Cardiac muscle cell (in vitro differentiated cells and primary cell): ENCODE results near the gene DNAH2. TPM values are rescaled to one million over a fixed set of nuclear protein-coding genes. Genes with fewer than 3 reads are reported as not detected.

Experiments
- DNase-seq, 2 donors: peaks; one replicate each; pipeline versions ENCODE4 v3.0.0 to v3.0.0-alpha.2; 2010 to 2017; ENCODE audit warnings: low read depth in 1 of 2, low spot score in 1 of 2
- H3K27ac ChIP-seq: fragments of 200-600 bp; sonication (generic); 2 replicates; pipeline ENCODE4 v1.5.1; 2016
- H3K27me3 ChIP-seq: fragments of 200-600 bp; sonication (generic); 2 replicates; pipeline ENCODE4 v1.6.0; 2016; ENCODE audit warnings: control low read depth
- H3K36me3 ChIP-seq: fragments of 200-600 bp; sonication (generic); 2 replicates; pipeline ENCODE4 v1.5.1; 2016; ENCODE audit warnings: control low read depth
- H3K4me1 ChIP-seq: fragments of 200-600 bp; sonication (generic); 2 replicates; pipeline ENCODE4 v1.8.1; 2017; ENCODE audit warnings: low read depth, mild to moderate bottlenecking, mixed run types
- H3K4me3 ChIP-seq: fragments of 200-600 bp; sonication (generic); 2 replicates; pipeline ENCODE4 v1.5.1; 2016; ENCODE audit warnings: mild to moderate bottlenecking
- H3K9me3 ChIP-seq: fragments of 200-600 bp; sonication (generic); 2 replicates; pipeline ENCODE4 v1.5.1; 2017; ENCODE audit warnings: low read depth, mild to moderate bottlenecking, control low read depth
- polyA plus RNA-seq: library from polyadenylated mRNA; unstranded; fragments of >200 nt; fragmentation: Nextera tagmentation; extraction: Ambion mirVana; gene quantifications from 2 replicates; pipeline ENCODE4 v1.2.1, GENCODE V29; 2016
- total RNA-seq: library from RNA; depleted of rRNA; stranded (reverse); fragments of >200 nt; gene quantifications from 2 replicates; pipeline ENCODE4 v1.2.3, GENCODE V29; 2016
- TF ChIP-seq, protein P1 (sequence below): IDR thresholded peaks from 2 replicates; pipeline ENCODE4 v1.5.1; 2012; ENCODE audit warnings: low read depth, mild to moderate bottlenecking, low read length

DNAH2 gene
- total and polyA plus RNA-seq, 2 experiments from 2014 or later: 0.42 to 3.0 TPM

DNA sequence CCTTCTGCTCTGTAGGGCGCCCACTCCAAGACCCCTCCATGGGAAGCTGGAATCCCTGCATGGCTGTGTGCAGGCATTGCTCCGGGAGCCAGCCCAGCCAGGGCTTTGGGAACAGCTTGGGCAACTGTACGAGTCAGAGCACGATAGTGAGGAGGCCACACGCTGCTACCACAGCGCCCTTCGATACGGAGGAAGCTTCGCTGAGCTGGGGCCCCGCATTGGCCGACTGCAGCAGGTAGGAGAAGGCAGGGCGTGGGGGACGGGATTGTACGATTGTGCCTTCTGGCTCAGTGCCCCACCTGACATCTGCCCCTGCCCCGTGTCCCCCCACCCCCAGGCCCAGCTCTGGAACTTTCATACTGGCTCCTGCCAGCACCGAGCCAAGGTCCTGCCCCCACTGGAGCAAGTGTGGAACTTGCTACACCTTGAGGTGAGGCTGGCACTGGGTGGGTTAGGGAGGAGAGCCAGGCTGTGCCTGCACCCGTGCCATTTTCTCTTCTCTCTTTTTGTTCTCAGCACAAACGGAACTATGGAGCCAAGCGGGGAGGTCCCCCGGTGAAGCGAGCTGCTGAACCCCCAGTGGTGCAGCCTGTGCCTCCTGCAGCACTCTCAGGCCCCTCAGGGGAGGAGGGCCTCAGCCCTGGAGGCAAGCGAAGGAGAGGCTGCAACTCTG, 128.7 kb downstream of the DNAH2 start:
- no peaks in the 10 kb centered on the region for H3K9me3 ChIP-seq
- peaks cover 50% of the 10 kb centered on the region for H3K36me3 ChIP-seq
- H3K4me3 ChIP-seq: no peak overlapping the region
- H3K27me3 ChIP-seq: no peaks in the 10 kb centered on the region
- H3K27ac ChIP-seq: no peak overlapping the region
- TF ChIP-seq, protein P1, sequence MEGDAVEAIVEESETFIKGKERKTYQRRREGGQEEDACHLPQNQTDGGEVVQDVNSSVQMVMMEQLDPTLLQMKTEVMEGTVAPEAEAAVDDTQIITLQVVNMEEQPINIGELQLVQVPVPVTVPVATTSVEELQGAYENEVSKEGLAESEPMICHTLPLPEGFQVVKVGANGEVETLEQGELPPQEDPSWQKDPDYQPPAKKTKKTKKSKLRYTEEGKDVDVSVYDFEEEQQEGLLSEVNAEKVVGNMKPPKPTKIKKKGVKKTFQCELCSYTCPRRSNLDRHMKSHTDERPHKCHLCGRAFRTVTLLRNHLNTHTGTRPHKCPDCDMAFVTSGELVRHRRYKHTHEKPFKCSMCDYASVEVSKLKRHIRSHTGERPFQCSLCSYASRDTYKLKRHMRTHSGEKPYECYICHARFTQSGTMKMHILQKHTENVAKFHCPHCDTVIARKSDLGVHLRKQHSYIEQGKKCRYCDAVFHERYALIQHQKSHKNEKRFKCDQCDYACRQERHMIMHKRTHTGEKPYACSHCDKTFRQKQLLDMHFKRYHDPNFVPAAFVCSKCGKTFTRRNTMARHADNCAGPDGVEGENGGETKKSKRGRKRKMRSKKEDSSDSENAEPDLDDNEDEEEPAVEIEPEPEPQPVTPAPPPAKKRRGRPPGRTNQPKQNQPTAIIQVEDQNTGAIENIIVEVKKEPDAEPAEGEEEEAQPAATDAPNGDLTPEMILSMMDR: no peak
- no peak for DNase-seq
- H3K4me1 ChIP-seq: peaks cover 8% of the 10 kb centered on the region

DNA sequence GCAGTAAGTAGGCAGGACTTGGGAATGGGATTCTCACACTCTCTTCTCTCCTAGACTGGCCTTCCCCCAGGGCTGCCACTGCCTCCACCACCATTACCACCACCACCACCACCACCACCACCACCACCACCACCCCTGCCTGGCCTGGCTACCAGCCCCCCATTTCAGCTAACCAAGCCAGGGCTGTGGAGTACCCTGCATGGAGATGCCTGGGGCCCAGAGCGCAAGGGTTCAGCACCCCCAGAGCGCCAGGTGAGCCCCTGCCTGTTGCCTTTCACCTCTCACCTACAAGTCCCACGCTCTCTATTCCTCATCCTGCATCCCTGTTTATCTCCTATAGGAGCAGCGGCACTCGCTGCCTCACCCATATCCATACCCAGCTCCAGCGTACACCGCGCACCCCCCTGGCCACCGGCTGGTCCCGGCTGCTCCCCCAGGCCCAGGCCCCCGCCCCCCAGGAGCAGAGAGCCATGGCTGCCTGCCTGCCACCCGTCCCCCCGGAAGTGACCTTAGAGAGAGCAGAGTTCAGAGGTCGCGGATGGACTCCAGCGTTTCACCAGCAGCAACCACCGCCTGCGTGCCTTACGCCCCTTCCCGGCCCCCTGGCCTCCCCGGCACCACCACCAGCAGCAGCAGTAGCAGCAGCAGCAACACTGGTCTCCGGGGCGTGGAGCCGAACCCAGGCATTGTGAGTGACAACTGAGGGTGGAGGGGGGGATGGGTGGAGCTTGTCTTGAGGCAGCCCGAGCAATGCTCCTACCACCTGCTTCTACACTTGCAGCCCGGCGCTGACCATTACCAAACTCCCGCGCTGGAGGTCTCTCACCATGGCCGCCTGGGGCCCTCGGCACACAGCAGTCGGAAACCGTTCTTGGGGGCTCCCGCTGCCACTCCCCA, 129.5 kb downstream of the DNAH2 start:
- peaks cover 5% of the 10 kb centered on the region for H3K4me1 ChIP-seq
- TF ChIP-seq, protein P1: no peak
- no peaks in the 10 kb centered on the region for H3K9me3 ChIP-seq
- no peak overlapping the region for H3K4me3 ChIP-seq
- no peak for DNase-seq
- no peaks in the 10 kb centered on the region for H3K27me3 ChIP-seq
- H3K36me3 ChIP-seq: peaks cover 52% of the 10 kb centered on the region
- no peak overlapping the region for H3K27ac ChIP-seq

DNA sequence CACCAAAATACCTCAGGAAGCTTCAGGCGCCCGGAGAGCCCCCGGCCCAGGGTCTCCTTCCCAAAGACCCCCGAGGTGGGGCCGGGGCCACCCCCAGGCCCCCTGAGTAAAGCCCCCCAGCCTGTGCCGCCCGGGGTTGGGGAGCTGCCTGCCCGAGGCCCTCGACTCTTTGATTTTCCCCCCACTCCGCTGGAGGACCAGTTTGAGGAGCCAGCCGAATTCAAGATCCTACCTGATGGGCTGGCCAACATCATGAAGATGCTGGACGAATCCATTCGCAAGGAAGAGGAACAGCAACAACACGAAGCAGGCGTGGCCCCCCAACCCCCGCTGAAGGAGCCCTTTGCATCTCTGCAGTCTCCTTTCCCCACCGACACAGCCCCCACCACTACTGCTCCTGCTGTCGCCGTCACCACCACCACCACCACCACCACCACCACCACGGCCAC, 130.6 kb downstream of the DNAH2 start:
- H3K27me3 ChIP-seq: no peaks in the 10 kb centered on the region
- DNase-seq: no peak

DNA sequence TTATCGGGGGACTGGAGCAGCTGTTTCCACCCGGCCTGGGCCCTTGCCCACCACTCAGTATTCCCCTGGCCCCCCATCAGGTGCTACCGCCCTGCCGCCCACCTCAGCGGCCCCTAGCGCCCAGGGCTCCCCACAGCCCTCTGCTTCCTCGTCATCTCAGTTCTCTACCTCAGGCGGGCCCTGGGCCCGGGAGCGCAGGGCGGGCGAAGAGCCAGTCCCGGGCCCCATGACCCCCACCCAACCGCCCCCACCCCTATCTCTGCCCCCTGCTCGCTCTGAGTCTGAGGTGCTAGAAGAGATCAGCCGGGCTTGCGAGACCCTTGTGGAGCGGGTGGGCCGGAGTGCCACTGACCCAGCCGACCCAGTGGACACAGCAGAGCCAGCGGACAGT, 131.2 kb downstream of the DNAH2 start:
- H3K27ac ChIP-seq: no peak overlapping the region
- H3K4me1 ChIP-seq: peaks cover 5% of the 10 kb centered on the region
- peaks cover 57% of the 10 kb centered on the region for H3K36me3 ChIP-seq
- DNase-seq: no peak
- no peaks in the 10 kb centered on the region for H3K9me3 ChIP-seq
- no peak overlapping the region for H3K4me3 ChIP-seq
- TF ChIP-seq, protein P1: no peak
- H3K27me3 ChIP-seq: no peaks in the 10 kb centered on the region

More for the DNA sequence above, 130.6 kb downstream of the DNAH2 start:
- Histone ChIP-seq H3K4me1 (peaks cover 5% of the 10 kb centered on the region), H3K27ac (no peak overlapping the region), H3K36me3 (peaks cover 57% of the 10 kb centered on the region), H3K9me3 (no peaks in the 10 kb centered on the region), H3K4me3 (no peak overlapping the region)
- TF ChIP-seq, protein P1: no peak

DNA sequence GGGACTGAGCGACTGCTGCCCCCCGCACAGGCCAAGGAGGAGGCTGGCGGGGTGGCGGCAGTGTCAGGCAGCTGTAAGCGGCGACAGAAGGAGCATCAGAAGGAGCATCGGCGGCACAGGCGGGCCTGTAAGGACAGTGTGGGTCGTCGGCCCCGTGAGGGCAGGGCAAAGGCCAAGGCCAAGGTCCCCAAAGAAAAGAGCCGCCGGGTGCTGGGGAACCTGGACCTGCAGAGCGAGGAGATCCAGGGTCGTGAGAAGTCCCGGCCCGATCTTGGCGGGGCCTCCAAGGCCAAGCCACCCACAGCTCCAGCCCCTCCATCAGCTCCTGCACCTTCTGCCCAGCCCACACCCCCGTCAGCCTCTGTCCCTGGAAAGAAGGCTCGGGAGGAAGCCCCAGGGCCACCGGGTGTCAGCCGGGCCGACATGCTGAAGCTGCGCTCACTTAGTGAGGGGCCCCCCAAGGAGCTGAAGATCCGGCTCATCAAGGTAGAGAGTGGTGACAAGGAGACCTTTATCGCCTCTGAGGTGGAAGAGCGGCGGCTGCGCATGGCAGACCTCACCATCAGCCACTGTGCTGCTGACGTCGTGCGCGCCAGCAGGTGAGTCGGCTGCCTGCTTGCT, 131.7 kb downstream of the DNAH2 start:
- H3K27me3 ChIP-seq: no peaks in the 10 kb centered on the region
- no peak overlapping the region for H3K4me3 ChIP-seq
- H3K9me3 ChIP-seq: no peaks in the 10 kb centered on the region
- H3K4me1 ChIP-seq: peaks cover 10% of the 10 kb centered on the region
- H3K27ac ChIP-seq: no peak overlapping the region
- H3K36me3 ChIP-seq: peaks cover 57% of the 10 kb centered on the region
- TF ChIP-seq, protein P1: no peak
- no peak for DNase-seq
